HG02852 (cell line): ENCODE measurements around the gene SERPINB11.
"Not testable (repeated sequence)": the region's sequence is repeated elsewhere in the genome, so short reads cannot be mapped to it uniquely, and the experiment has no call there.

Experiments used
- ATAC-seq: cut with Tn5 transposase; IDR thresholded peaks from one replicate; pipeline ENCODE4 v1.9.1; 2021; ENCODE audit warnings: mild to moderate bottlenecking, moderate library complexity; ENCODE audit not compliant: unreplicated experiment

SERPINB11 gene

GRCh38 chr18:63702660-63703059 lies at the start of gene SERPINB11:
Gene SERPINB11 (plus strand): TSS chr18:63702960. CDS start chr18:63710194, 7,234 bp downstream.
- ATAC-seq: no peak

- not testable (repeated sequence) for ATAC-seq
These were observed 43.8 kb upstream of the SERPINB11 start for GRCh38 chr18:63658920-63659319.

- ATAC-seq: not testable (repeated sequence)
These were observed 41.0 kb upstream of the SERPINB11 start, which contains the start of gene SERPINB3 for GRCh38 chr18:63661750-63662149. Gene SERPINB3 (minus strand): TSS chr18:63661893. CDS start chr18:63661216, 677 bp downstream.

GRCh38 chr18:63664571-63664970 lies 38.2 kb upstream of the SERPINB11 start:
- ATAC-seq: no peak

GRCh38 chr18:63676526-63677323 lies 26.0 kb upstream of the SERPINB11 start:
- ATAC-seq: peak; percentile 77

GRCh38 chr18:63677500-63678225 lies 25.1 kb upstream of the SERPINB11 start:
- no peak for ATAC-seq

GRCh38 chr18:63679820-63680606 lies 22.7 kb upstream of the SERPINB11 start:
- ATAC-seq: no peak

- no peak for ATAC-seq
These were observed 21.1 kb upstream of the SERPINB11 start for GRCh38 chr18:63681449-63682340.

- ATAC-seq: no peak
These were observed 19.6 kb upstream of the SERPINB11 start for GRCh38 chr18:63683152-63683551.

- ATAC-seq: no peak
These were observed 18.9 kb upstream of the SERPINB11 start for GRCh38 chr18:63683890-63684289.

- no peak for ATAC-seq
These were observed 18.0 kb upstream of the SERPINB11 start for GRCh38 chr18:63684718-63685117.

GRCh38 chr18:63686871-63687270 lies 15.9 kb upstream of the SERPINB11 start:
- no peak for ATAC-seq

- ATAC-seq: no peak
These were observed 13.7 kb upstream of the SERPINB11 start for GRCh38 chr18:63689064-63689463.

- no peak for ATAC-seq
These were observed 5.6 kb upstream of the SERPINB11 start for GRCh38 chr18:63697097-63697660.

GRCh38 chr18:63700501-63700900 lies 2.3 kb upstream of the SERPINB11 start:
- no peak for ATAC-seq

- ATAC-seq: no peak
These were observed 808 bp upstream of the SERPINB11 start for GRCh38 chr18:63701952-63702351.

GRCh38 chr18:63705401-63705800 lies 2.6 kb downstream of the SERPINB11 start:
- ATAC-seq: no peak

GRCh38 chr18:63707816-63708215 lies 5.1 kb downstream of the SERPINB11 start:
- ATAC-seq: no peak

- no peak for ATAC-seq
These were observed 5.9 kb downstream of the SERPINB11 start for GRCh38 chr18:63708650-63709049.
